Epithelial cell of proximal tubule (primary cell): ENCODE data around the gene FBN1. TPM values are rescaled to one million over a fixed set of nuclear protein-coding genes. Genes with fewer than 3 reads are reported as not detected.

Experiments
- DNase-seq: peaks from one replicate; pipeline ENCODE4 v3.0.0-alpha.2; 2011; ENCODE audit warnings: low read depth
- H3K4me3 ChIP-seq: 2 replicates; pipeline ENCODE4 v1.5.1; 2011; ENCODE audit warnings: low read depth, mild to moderate bottlenecking, low read length
- CTCF ChIP-seq: conservative IDR thresholded peaks from 2 replicates; pipeline ENCODE4 v1.5.1; 2012; ENCODE audit warnings: low read depth, mild to moderate bottlenecking, low read length
- total RNA-seq: library from RNA; depleted of rRNA; stranded (reverse); fragments of >200 nt; gene quantifications from 2 replicates; pipeline ENCODE4 v1.2.3, GENCODE V29; 2015

FBN1 gene
- total RNA-seq, 1 donor from 2014 or later = 75.2 TPM

GRCh38 chr15:48466820-48467219 lies 178.7 kb downstream of the FBN1 start:
- H3K4me3 ChIP-seq = no peak overlapping the region
- TF ChIP-seq CTCF = no peak
- peak; percentile 15 for DNase-seq

- TF ChIP-seq CTCF = no peak
- DNase-seq = no peak
- no peak overlapping the region for H3K4me3 ChIP-seq
Measured at GRCh38 chr15:48466079-48466478, 179.4 kb downstream of the FBN1 start.

GRCh38 chr15:48465410-48465809 lies 180.1 kb downstream of the FBN1 start:
- DNase-seq = no peak
- TF ChIP-seq CTCF = no peak
- no peak overlapping the region for H3K4me3 ChIP-seq

- TF ChIP-seq CTCF = no peak
- no peak overlapping the region for H3K4me3 ChIP-seq
Measured at GRCh38 chr15:48463366-48463880, 182.1 kb downstream of the FBN1 start.

GRCh38 chr15:48462688-48463087 lies 182.8 kb downstream of the FBN1 start:
- DNase-seq = no peak
- H3K4me3 ChIP-seq = no peak overlapping the region
- TF ChIP-seq CTCF = no peak

More at GRCh38 chr15:48463366-48463880, 182.1 kb downstream of the FBN1 start:
- DNase-seq = no peak

GRCh38 chr15:48459571-48460442 lies 185.7 kb downstream of the FBN1 start:
- DNase-seq = no peak
- no peak for TF ChIP-seq CTCF

GRCh38 chr15:48458876-48459275 lies 186.6 kb downstream of the FBN1 start:
- DNase-seq = no peak
- TF ChIP-seq CTCF = no peak
- H3K4me3 ChIP-seq = no peak overlapping the region

More at GRCh38 chr15:48459571-48460442, 185.7 kb downstream of the FBN1 start:
- H3K4me3 ChIP-seq = no peak overlapping the region
